ENCODE measurements around the gene STK17B. TPM values are rescaled to one million over a fixed set of nuclear protein-coding genes. Genes with fewer than 3 reads are reported as not detected.
A peak's percentile ranks its signal among the peaks of the same experiment; 100 is the strongest.

STK17B gene
- total RNA-seq, 1 experiment from 2014 or later: 353 TPM

GRCh38 chr2:196144513-196145126 is 26.8 kb downstream of the STK17B start:
- H2AFZ ChIP-seq (ENCODE audit: low read length): no peak overlapping the region
- peaks cover 40% of the 10 kb centered on the region for H3K79me2 ChIP-seq (ENCODE audit: low read length)
- H4K20me1 ChIP-seq (ENCODE audit: insufficient read depth, low read depth, low read length): peaks cover 20% of the 10 kb centered on the region
- no peaks in the 10 kb centered on the region for H3K9me2 ChIP-seq (replicated peaks; ENCODE audit: insufficient read depth, low read length)
- no peaks in the 10 kb centered on the region for H3K27me3 ChIP-seq (ENCODE audit: low read length)
- H3K9me3 ChIP-seq (ENCODE audit: low read length): no peaks in the 10 kb centered on the region
- no peak for DNase-seq
- H3K4me1 ChIP-seq (ENCODE audit: low read length): peaks cover 10% of the 10 kb centered on the region; the same call in 1 of the 2 replicates
- H3K4me3 ChIP-seq (ENCODE audit: low read length): no peak overlapping the region
- H3K36me3 ChIP-seq (ENCODE audit: insufficient read depth, low read length): peaks cover 84% of the 10 kb centered on the region
- no peak overlapping the region for H3K4me2 ChIP-seq (ENCODE audit: low read depth, low read length, poor library complexity, severe bottlenecking)
- H3K9ac ChIP-seq (ENCODE audit: low read length): no peak overlapping the region
- no peak overlapping the region for H3K27ac ChIP-seq (ENCODE audit: low read length)

- Histone ChIP-seq H3K4me2 (ENCODE audit: low read depth, low read length, poor library complexity, severe bottlenecking) (no peak overlapping the region), H3K79me2 (ENCODE audit: low read length) (peaks cover 33% of the 10 kb centered on the region), H4K20me1 (ENCODE audit: insufficient read depth, low read depth, low read length) (peaks cover 15% of the 10 kb centered on the region), H3K27me3 (ENCODE audit: low read length) (no peaks in the 10 kb centered on the region), H3K9ac (ENCODE audit: low read length) (no peak overlapping the region), H3K4me1 (ENCODE audit: low read length) (peaks cover 6% of the 10 kb centered on the region; the same call in 1 of the 2 replicates), H2AFZ (ENCODE audit: low read length) (no peak overlapping the region), H3K9me3 (ENCODE audit: low read length) (no peaks in the 10 kb centered on the region), H3K36me3 (ENCODE audit: insufficient read depth, low read length) (peaks cover 80% of the 10 kb centered on the region), H3K27ac (ENCODE audit: low read length) (no peak overlapping the region), H3K4me3 (ENCODE audit: low read length) (no peak overlapping the region), H3K9me2 (replicated peaks; ENCODE audit: insufficient read depth, low read length) (no peaks in the 10 kb centered on the region)
- DNase-seq: no peak
Measured at GRCh38 chr2:196143730-196144131, 27.6 kb downstream of the STK17B start.

DNA sequence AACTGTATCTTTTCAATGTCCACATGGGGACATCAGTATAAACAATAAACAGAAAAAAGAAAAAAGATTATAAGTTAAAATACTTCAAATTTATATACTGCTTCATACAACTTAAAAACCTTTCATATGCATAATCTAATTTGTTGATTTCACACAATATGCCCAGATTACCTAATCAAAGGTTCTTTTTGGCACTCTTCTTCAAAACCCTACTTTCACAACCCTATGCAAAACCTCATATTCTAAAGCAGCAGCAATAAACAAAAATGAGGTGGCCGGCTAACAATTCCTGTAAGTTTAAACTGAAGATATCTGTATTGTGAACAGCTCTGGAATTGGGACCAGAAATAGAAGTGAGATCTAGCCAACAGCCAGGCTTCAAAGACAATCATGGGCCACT is 28.6 kb downstream of the STK17B start:
- Histone ChIP-seq H4K20me1 (ENCODE audit: insufficient read depth, low read depth, low read length) (peaks cover 14% of the 10 kb centered on the region), H3K4me1 (ENCODE audit: low read length) (peaks cover 10% of the 10 kb centered on the region; the same call in 1 of the 2 replicates), H3K27ac (ENCODE audit: low read length) (no peak overlapping the region)

DNA sequence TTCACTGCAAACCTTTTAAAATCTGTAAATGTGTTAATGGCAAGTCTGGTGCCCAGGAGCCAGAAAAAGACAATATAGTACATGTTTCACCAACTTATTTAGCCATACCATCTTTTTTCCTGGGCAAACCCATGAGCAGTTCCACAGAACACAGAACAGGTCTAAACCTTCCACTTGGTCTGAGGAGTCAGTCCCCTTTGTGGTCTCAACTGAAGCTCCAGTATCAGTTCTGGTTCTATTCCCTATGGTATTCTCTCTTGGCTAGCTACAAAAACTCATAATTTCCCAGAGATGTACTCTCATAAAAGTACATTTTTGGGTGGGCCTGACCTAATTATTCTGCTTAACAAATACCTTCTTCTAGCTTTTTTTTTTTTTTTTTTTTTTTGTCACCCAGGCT is 31.2 kb downstream of the STK17B start:
- no peak for DNase-seq
- Histone ChIP-seq H3K4me1 (ENCODE audit: low read length) (peaks cover 7% of the 10 kb centered on the region; the same call in 1 of the 2 replicates), H3K9me3 (ENCODE audit: low read length) (no peaks in the 10 kb centered on the region), H3K4me2 (ENCODE audit: low read depth, low read length, poor library complexity, severe bottlenecking) (no peak overlapping the region), H2AFZ (ENCODE audit: low read length) (no peak overlapping the region), H3K4me3 (ENCODE audit: low read length) (no peak overlapping the region), H3K27me3 (ENCODE audit: low read length) (no peaks in the 10 kb centered on the region), H3K9ac (ENCODE audit: low read length) (no peak overlapping the region), H3K27ac (ENCODE audit: low read length) (no peak overlapping the region), H3K79me2 (ENCODE audit: low read length) (peaks cover 14% of the 10 kb centered on the region), H3K9me2 (replicated peaks; ENCODE audit: insufficient read depth, low read length) (no peaks in the 10 kb centered on the region), H4K20me1 (ENCODE audit: insufficient read depth, low read depth, low read length) (peaks cover 8% of the 10 kb centered on the region), H3K36me3 (ENCODE audit: insufficient read depth, low read length) (peaks cover 80% of the 10 kb centered on the region)

More for the DNA sequence above, 28.6 kb downstream of the STK17B start:
- H2AFZ ChIP-seq (ENCODE audit: low read length): no peak overlapping the region
- no peaks in the 10 kb centered on the region for H3K9me3 ChIP-seq (ENCODE audit: low read length)
- no peak for DNase-seq
- no peak overlapping the region for H3K4me3 ChIP-seq (ENCODE audit: low read length)
- H3K27me3 ChIP-seq (ENCODE audit: low read length): no peaks in the 10 kb centered on the region
- no peak overlapping the region for H3K9ac ChIP-seq (ENCODE audit: low read length)
- H3K36me3 ChIP-seq (ENCODE audit: insufficient read depth, low read length): peaks cover 80% of the 10 kb centered on the region
- H3K4me2 ChIP-seq (ENCODE audit: low read depth, low read length, poor library complexity, severe bottlenecking): no peak overlapping the region
- H3K9me2 ChIP-seq (replicated peaks; ENCODE audit: insufficient read depth, low read length): no peaks in the 10 kb centered on the region
- peaks cover 26% of the 10 kb centered on the region for H3K79me2 ChIP-seq (ENCODE audit: low read length)

- DNase-seq: no peak
- H3K4me2 ChIP-seq (ENCODE audit: low read depth, low read length, poor library complexity, severe bottlenecking): no peak overlapping the region
- H3K4me3 ChIP-seq (ENCODE audit: low read length): no peak overlapping the region
- H4K20me1 ChIP-seq (ENCODE audit: insufficient read depth, low read depth, low read length): no peaks in the 10 kb centered on the region
- no peaks in the 10 kb centered on the region for H3K9me2 ChIP-seq (replicated peaks; ENCODE audit: insufficient read depth, low read length)
- H3K9ac ChIP-seq (ENCODE audit: low read length): no peak overlapping the region
- H3K4me1 ChIP-seq (ENCODE audit: low read length): peaks cover 10% of the 10 kb centered on the region; the same call in 1 of the 2 replicates
- peaks cover 73% of the 10 kb centered on the region for H3K36me3 ChIP-seq (ENCODE audit: insufficient read depth, low read length)
- H3K9me3 ChIP-seq (ENCODE audit: low read length): no peaks in the 10 kb centered on the region
- no peak overlapping the region for H2AFZ ChIP-seq (ENCODE audit: low read length)
- H3K27me3 ChIP-seq (ENCODE audit: low read length): no peaks in the 10 kb centered on the region
- H3K27ac ChIP-seq (ENCODE audit: low read length): peak overlapping the region; percentile 33
- H3K79me2 ChIP-seq (ENCODE audit: low read length): 0 out of 2 replicates have a peak, but pooled peaks cover 3% of the 10 kb centered on the region
Measured at GRCh38 chr2:196137271-196137670, 34.1 kb downstream of the STK17B start.

- Histone ChIP-seq H3K9me3 (ENCODE audit: low read length) (no peaks in the 10 kb centered on the region), H3K9ac (ENCODE audit: low read length) (no peak overlapping the region), H3K36me3 (ENCODE audit: insufficient read depth, low read length) (peaks cover 66% of the 10 kb centered on the region), H4K20me1 (ENCODE audit: insufficient read depth, low read depth, low read length) (no peaks in the 10 kb centered on the region), H3K4me1 (ENCODE audit: low read length) (peaks cover 9% of the 10 kb centered on the region; the same call in 1 of the 2 replicates), H3K79me2 (ENCODE audit: low read length) (0 out of 2 replicates have a peak, but pooled peaks cover 3% of the 10 kb centered on the region), H2AFZ (ENCODE audit: low read length) (no peak overlapping the region), H3K4me3 (ENCODE audit: low read length) (no peak overlapping the region), H3K4me2 (ENCODE audit: low read depth, low read length, poor library complexity, severe bottlenecking) (no peak overlapping the region), H3K27ac (ENCODE audit: low read length) (no peak overlapping the region), H3K27me3 (ENCODE audit: low read length) (no peaks in the 10 kb centered on the region), H3K9me2 (replicated peaks; ENCODE audit: insufficient read depth, low read length) (no peaks in the 10 kb centered on the region)
- no peak for DNase-seq
Measured at GRCh38 chr2:196136151-196136550, 35.2 kb downstream of the STK17B start.

DNA sequence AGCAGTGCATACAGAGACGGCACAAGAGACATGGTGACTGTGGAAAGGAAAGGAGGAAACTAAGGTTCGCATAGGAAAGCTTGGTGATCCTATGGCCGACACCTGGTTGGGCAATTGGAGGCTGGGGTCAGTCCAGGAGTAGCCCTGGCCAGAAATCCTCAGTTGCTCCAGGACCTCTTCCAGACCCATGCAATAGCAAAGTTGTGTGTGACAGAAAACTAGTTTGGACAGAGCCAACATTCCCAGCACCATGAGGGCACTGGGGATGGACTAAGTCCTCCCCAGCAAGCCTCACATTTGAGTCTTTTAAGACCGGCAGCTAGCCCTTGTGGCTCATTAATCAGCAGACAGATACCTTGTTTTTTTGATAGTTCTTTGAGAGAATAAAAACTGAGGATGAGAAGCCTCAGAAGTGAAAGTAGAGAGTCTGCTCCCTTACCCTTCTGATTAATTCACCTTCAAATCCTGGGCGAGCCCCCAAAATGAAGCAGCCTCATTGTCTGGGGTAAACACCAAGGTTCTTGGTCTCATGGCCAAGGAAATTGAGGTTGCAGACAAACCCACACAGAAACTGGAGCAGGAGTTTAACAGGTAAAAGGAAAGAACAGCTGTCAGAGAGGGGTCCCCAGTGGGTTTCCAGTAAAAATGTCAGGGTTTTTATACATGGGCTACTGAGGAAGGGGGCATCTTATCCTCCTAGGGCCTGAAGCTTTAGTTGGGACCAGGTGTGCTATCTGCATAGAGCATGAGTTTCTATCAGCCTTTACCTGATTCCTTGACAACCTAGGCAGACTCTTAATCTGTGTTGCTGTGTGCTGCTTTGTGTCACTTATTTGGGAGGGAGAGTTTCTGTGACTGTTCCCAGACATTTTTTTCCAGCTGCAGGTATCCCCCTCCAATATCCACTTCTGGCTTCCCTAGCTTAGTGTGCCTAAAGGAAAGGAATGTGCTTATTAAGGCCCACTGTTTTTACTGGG is 39.1 kb downstream of the STK17B start:
- peaks cover 3% of the 10 kb centered on the region; the same call in 1 of the 2 replicates for H3K4me1 ChIP-seq (ENCODE audit: low read length)
- no peak overlapping the region for H3K4me2 ChIP-seq (ENCODE audit: low read depth, low read length, poor library complexity, severe bottlenecking)
- H3K36me3 ChIP-seq (ENCODE audit: insufficient read depth, low read length): peaks cover 35% of the 10 kb centered on the region
- peak overlapping the region; percentile 57 for H3K27ac ChIP-seq (ENCODE audit: low read length)
- H4K20me1 ChIP-seq (ENCODE audit: insufficient read depth, low read depth, low read length): no peaks in the 10 kb centered on the region
- no peaks in the 10 kb centered on the region for H3K9me2 ChIP-seq (replicated peaks; ENCODE audit: insufficient read depth, low read length)
- no peaks in the 10 kb centered on the region for H3K79me2 ChIP-seq (ENCODE audit: low read length)
- no peak overlapping the region for H3K4me3 ChIP-seq (ENCODE audit: low read length)
- peak; percentile 68 for DNase-seq
- peaks cover 8% of the 10 kb centered on the region for H3K9me3 ChIP-seq (ENCODE audit: low read length)
- H3K9ac ChIP-seq (ENCODE audit: low read length): no peak overlapping the region
- no peak overlapping the region for H2AFZ ChIP-seq (ENCODE audit: low read length)
- no peaks in the 10 kb centered on the region for H3K27me3 ChIP-seq (ENCODE audit: low read length)

GRCh38 chr2:196131384-196131937 is 39.9 kb downstream of the STK17B start:
- Histone ChIP-seq H2AFZ (ENCODE audit: low read length) (no peak overlapping the region), H3K27ac (ENCODE audit: low read length) (peak overlapping the region; percentile 57), H3K4me2 (ENCODE audit: low read depth, low read length, poor library complexity, severe bottlenecking) (no peak overlapping the region), H3K27me3 (ENCODE audit: low read length) (no peaks in the 10 kb centered on the region), H3K4me1 (ENCODE audit: low read length) (peaks cover 3% of the 10 kb centered on the region; the same call in 1 of the 2 replicates), H3K79me2 (ENCODE audit: low read length) (no peaks in the 10 kb centered on the region), H3K9me2 (replicated peaks; ENCODE audit: insufficient read depth, low read length) (no peaks in the 10 kb centered on the region), H3K4me3 (ENCODE audit: low read length) (no peak overlapping the region), H4K20me1 (ENCODE audit: insufficient read depth, low read depth, low read length) (no peaks in the 10 kb centered on the region), H3K9me3 (ENCODE audit: low read length) (peaks cover 8% of the 10 kb centered on the region), H3K36me3 (ENCODE audit: insufficient read depth, low read length) (peaks cover 27% of the 10 kb centered on the region), H3K9ac (ENCODE audit: low read length) (no peak overlapping the region)
- peak; percentile 94 for DNase-seq
